ENCODE results near the gene ACP1. TPM values are rescaled to one million over a fixed set of nuclear protein-coding genes. Genes with fewer than 3 reads are reported as not detected.

The ACP1 gene
- total RNA-seq, 2 donors from 2014 or later, result 53.3 to 61.7 TPM

GRCh38 chr2:252001-252602, 12.6 kb upstream of the ACP1 start:
- no peak for ATAC-seq
- intact Hi-C loops (cut with DNase I), result no loop called here
- no peak for DNase-seq

- intact Hi-C loops (cut with DNase I), result no loop called here
- no peak for ATAC-seq
- no peak for DNase-seq
These were observed 11.5 kb upstream of the ACP1 start for GRCh38 chr2:253202-253638.

- intact Hi-C loops (cut with DNase I), result no loop called here
- DNase-seq (no peak), ATAC-seq (no peak)
These were observed 10.5 kb upstream of the ACP1 start for GRCh38 chr2:254241-254640.

- DNase-seq (no peak), ATAC-seq (no peak)
- intact Hi-C loops (cut with DNase I), result no loop called here
These were observed 9.6 kb upstream of the ACP1 start for GRCh38 chr2:255195-255594.

GRCh38 chr2:256094-256493, 8.7 kb upstream of the ACP1 start:
- ATAC-seq (no peak), DNase-seq (no peak)
- intact Hi-C loops (cut with DNase I), result no loop called here

- intact Hi-C loops (cut with DNase I), result no loop called here
- DNase-seq, result no peak
- no peak for ATAC-seq
These were observed 7.3 kb upstream of the ACP1 start for GRCh38 chr2:257429-257828.

- no peak for ATAC-seq
- no peak for DNase-seq
- intact Hi-C loops (cut with DNase I), result no loop called here
These were observed 6.9 kb upstream of the ACP1 start for GRCh38 chr2:257842-258241.

- DNase-seq (no peak), ATAC-seq (no peak)
- intact Hi-C loops (cut with DNase I), result no loop called here
These were observed 5.8 kb upstream of the ACP1 start for GRCh38 chr2:258933-259332.

GRCh38 chr2:259789-260331, 4.9 kb upstream of the ACP1 start:
- no peak for ATAC-seq
- intact Hi-C loops (cut with DNase I), result no loop called here

GRCh38 chr2:260507-261161, 4.1 kb upstream of the ACP1 start:
- DNase-seq (no peak), ATAC-seq (no peak)
- intact Hi-C loops (cut with DNase I), result no loop called here

More at GRCh38 chr2:259789-260331, 4.9 kb upstream of the ACP1 start:
- DNase-seq, result no peak

- no peak for DNase-seq
- ATAC-seq, result no peak
These were observed 2.6 kb upstream of the ACP1 start for GRCh38 chr2:262117-262516.

GRCh38 chr2:263022-263738, 1.6 kb upstream of the ACP1 start:
- no peak for DNase-seq
- no peak for ATAC-seq
- intact Hi-C loops (cut with DNase I), result no loop called here

More at GRCh38 chr2:262117-262516, 2.6 kb upstream of the ACP1 start:
- intact Hi-C loops (cut with DNase I), result no loop called here

- DNase-seq, result peak; percentile 41
- ATAC-seq, result peak; percentile 27 to 57
- intact Hi-C loops (cut with DNase I), result no loop called here
These were observed 814 bp upstream of the ACP1 start, which contains the start of gene SH3YL1 for GRCh38 chr2:263774-264492. Gene SH3YL1, minus strand, starts transcription at chr2:264032. Its CDS starts 48 bp downstream, at chr2:263984.

GRCh38 chr2:268323-268722, 3.6 kb downstream of the ACP1 start:
- intact Hi-C loops (cut with DNase I), result no loop called here
- ATAC-seq, result no peak
- no peak for DNase-seq

- DNase-seq, result no peak
- ATAC-seq, result no peak
- intact Hi-C loops (cut with DNase I), result no loop called here
These were observed 4.7 kb downstream of the ACP1 start for GRCh38 chr2:269356-270030.

- intact Hi-C loops (cut with DNase I), result no loop called here
- DNase-seq (no peak), ATAC-seq (no peak)
These were observed 6.1 kb downstream of the ACP1 start for GRCh38 chr2:270861-271260.

GRCh38 chr2:271917-272316, 7.2 kb downstream of the ACP1 start:
- intact Hi-C loops (cut with DNase I), result no loop called here
- DNase-seq (no peak), ATAC-seq (no peak)

GRCh38 chr2:273333-273732, 8.6 kb downstream of the ACP1 start:
- intact Hi-C loops (cut with DNase I), result no loop called here
- no peak for ATAC-seq
- DNase-seq, result no peak

GRCh38 chr2:274503-274902, 9.8 kb downstream of the ACP1 start:
- intact Hi-C loops (cut with DNase I), result no loop called here
- no peak for ATAC-seq
- no peak for DNase-seq

Measured in left cardiac atrium (tissue), 4 donors.